Psoas muscle (tissue), 8 donors: Measurements from ENCODE around the gene ORM1. TPM values are rescaled to one million over a fixed set of nuclear protein-coding genes. Genes with fewer than 3 reads are reported as not detected.

ENCODE experiments used
- ATAC-seq, 4 donors: fragments of 200-7000 bp; cut with Tn5 transposase; one replicate each; pipeline ENCODE4 v1.9.1; 2020; ENCODE audit warnings: moderate library complexity in 3 of 4, mild to moderate bottlenecking in 2 of 4
- DNase-seq, 2 donors: peaks; one replicate each; pipeline ENCODE4 v3.0.0-alpha.2; 2020
- H3K27ac ChIP-seq: fragments of 200-600 bp; one replicate; pipeline ENCODE4 v1.8.0; 2022
- H3K27me3 ChIP-seq, 3 donors: fragments of 200-600 bp in 1 of 3; one replicate each; pipeline versions ENCODE4 v1.6.1 to v1.8.0; 2013 to 2022; ENCODE audit warnings: low read length in 2 of 3, mild to moderate bottlenecking in 2 of 3, moderate library complexity in 1 of 3; ENCODE audit not compliant: insufficient read depth in 3 of 3
- H3K36me3 ChIP-seq, 2 donors: fragments of 200-600 bp in 1 of 2; one replicate each; pipeline versions ENCODE4 v1.6.1 to v1.8.0; 2013 to 2022; ENCODE audit warnings: low read depth in 1 of 2, mild to moderate bottlenecking in 1 of 2, moderate library complexity in 1 of 2; ENCODE audit not compliant: insufficient read depth in 1 of 2
- H3K4me1 ChIP-seq: fragments of 200-600 bp; one replicate; pipeline ENCODE4 v1.8.0; 2022
- H3K4me3 ChIP-seq: fragments of 200-600 bp; one replicate; pipeline ENCODE4 v1.8.0; 2022; ENCODE audit warnings: mild to moderate bottlenecking
- H3K9me3 ChIP-seq: fragments of 200-600 bp; one replicate; pipeline ENCODE4 v1.8.0; 2022
- CTCF ChIP-seq: fragments of 200-600 bp; IDR thresholded peaks from one replicate; pipeline ENCODE4 v1.8.0; 2022; ENCODE audit warnings: antibody characterized with exemption
- WGBS, 3 donors: extraction: QIAGEN DNeasy Blood & Tissue Kit; methylation state at CpG; one replicate each; pipeline versions ENCODE4 v1.1.6 to v1.1.7; 2013; 5-methylcytosine and 5-hydroxymethylcytosine counted together
- intact Hi-C, 2 donors: fragments of 100-400 bp; cut with DNase I; formaldehyde crosslinking; loops; one replicate each; pipeline versions ENCODE4 v1.11.0 to v1.14.2; 2022
- polyA plus RNA-seq, 3 donors: library from polyadenylated mRNA; stranded (reverse); fragments of 200-250 nt; gene quantifications; one replicate each; pipeline ENCODE4 v1.2.3, GENCODE V29; 2013
- total RNA-seq, 4 donors: library from RNA; stranded (reverse); fragmentation: NEBNext Ultra II Directional in 2 of 4; extraction: Animal tissue kit (Norgen Biotek cat#: 25700) in 2 of 4; gene quantifications; one replicate each; pipeline versions ENCODE4 v1.2.1 to v1.2.4, GENCODE V29; 2021 to 2023
- donor health status: healthy with polysubstance abuse.
- donor health status: DM: no; HTN: no; CAD: no; lungs with moderate emphysema.
- donor health status: Bipolar disorder and iron deficiency.
- donor health status: healthy.
- donor health status: DM: yes; HTN: yes; CAD: no.
- donor health status: DM: no; HTN: no; CAD: no.
- donor health status: DM: no; HTN: no; CAD: no.
- donor health status: DM: yes; HTN: yes; CAD: no.

Gene ORM1
- total and polyA plus RNA-seq, 7 donors = 0.21 to 2.8 (median 1.2) TPM; not detected in 3

- H3K27me3 ChIP-seq = peaks cover 0 to 7% (median 0%) of the 10 kb centered on the region in 3 donors
- H3K4me1 ChIP-seq = no peaks in the 10 kb centered on the region
- DNase-seq (no peak), ATAC-seq (no peak)
- H3K4me3 ChIP-seq = no peak overlapping the region
- intact Hi-C loops = no loop called here
- 72 to 80% (median 79%) methylated on average over 8 of the region's 8 CpGs for WGBS, 3 donors
- H3K27ac ChIP-seq = no peak overlapping the region
- H3K9me3 ChIP-seq = no peaks in the 10 kb centered on the region
- no peak for TF ChIP-seq CTCF
- peaks cover 0 to 3% of the 10 kb centered on the region in 2 donors for H3K36me3 ChIP-seq
Observed at GRCh38 chr9:114315723-114316363, 7.1 kb upstream of the ORM1 start.

- DNase-seq = no peak
- H3K4me1 ChIP-seq = no peaks in the 10 kb centered on the region
- no peaks in the 10 kb centered on the region for H3K9me3 ChIP-seq
- WGBS, 3 donors = 76 to 79% (median 77%) methylated on average over 10 of the region's 10 CpGs
- no peak overlapping the region for H3K27ac ChIP-seq
- intact Hi-C loops = no loop called here
- H3K4me3 ChIP-seq = no peak overlapping the region
- H3K27me3 ChIP-seq = peaks cover 0 to 8% (median 0%) of the 10 kb centered on the region in 3 donors
- ATAC-seq = no peak
- no peak for TF ChIP-seq CTCF
- no peaks in the 10 kb centered on the region for H3K36me3 ChIP-seq
Observed at GRCh38 chr9:114316605-114317230, 6.2 kb upstream of the ORM1 start.

GRCh38 chr9:114317665-114318357 is 5.1 kb upstream of the ORM1 start:
- Histone ChIP-seq H3K4me3 (no peak overlapping the region), H3K27ac (no peak overlapping the region), H3K4me1 (no peaks in the 10 kb centered on the region), H3K9me3 (no peaks in the 10 kb centered on the region), H3K36me3 (no peaks in the 10 kb centered on the region), H3K27me3 (peaks cover 0 to 8% (median 0%) of the 10 kb centered on the region in 3 donors)
- no peak for TF ChIP-seq CTCF
- DNase-seq = no peak
- intact Hi-C loops = no loop called here
- ATAC-seq = no peak
- WGBS, 3 donors = 76 to 81% (median 78%) methylated on average over 8 of the region's 8 CpGs

- H3K4me3 ChIP-seq = no peak overlapping the region
- no peaks in the 10 kb centered on the region for H3K36me3 ChIP-seq
- peaks cover 0 to 8% (median 0%) of the 10 kb centered on the region in 3 donors for H3K27me3 ChIP-seq
- H3K27ac ChIP-seq = no peak overlapping the region
- intact Hi-C loops = no loop called here
- WGBS, 3 donors = 78 to 90% (median 85%) methylated on average over 8 of the region's 8 CpGs
- ATAC-seq = no peak
- DNase-seq = no peak
- H3K4me1 ChIP-seq = no peaks in the 10 kb centered on the region
- TF ChIP-seq CTCF = no peak
- H3K9me3 ChIP-seq = no peaks in the 10 kb centered on the region
Observed at GRCh38 chr9:114318416-114318815, 4.5 kb upstream of the ORM1 start.
